ENCODE results near the gene ZFYVE9. TPM values are rescaled to one million over a fixed set of nuclear protein-coding genes. Genes with fewer than 3 reads are reported as not detected.

The ZFYVE9 gene
- total and polyA plus RNA-seq, 9 of the 15 experiments (the other 6 are each of a cell fraction or from before 2014, with no cell fraction given): 0.52 to 14.4 (median 8.9) TPM

GRCh38 chr1:52368383-52369172 is 226.7 kb downstream of the ZFYVE9 start:
- no peak overlapping the region for H2AFZ ChIP-seq (ENCODE audit: low read depth, low read length)
- no peak overlapping the region for H3K4me2 ChIP-seq (ENCODE audit: insufficient read depth, low read length)
- H3K36me3 ChIP-seq (ENCODE audit: control insufficient read depth, insufficient read depth, low read length): peaks cover 40% of the 10 kb centered on the region
- 98% methylated on average over 34 of the region's 51 CpGs for WGBS (ENCODE audit: insufficient coverage, low coverage, missing lambda C conversion rate)
- intact Hi-C loops (cut with micrococcal nuclease) (no loop called here), in situ Hi-C loops (cut with MboI) (no loop called here)
- FAIRE-seq (no peak), DNase-seq (ENCODE audit: extremely low read depth in 1 of 4, low spot score in 3 of 4) (no peak), ATAC-seq (no peak)
- H3K79me2 ChIP-seq (ENCODE audit: control insufficient read depth, insufficient read depth, low read length): peaks cover 22% of the 10 kb centered on the region
- peaks cover 21 to 34% of the 10 kb centered on the region in 2 experiments for H3K4me1 ChIP-seq (replicated peaks in 1 of 2; ENCODE audit: control insufficient read depth in 2 of 2, insufficient read depth in 2 of 2, low read length in 2 of 2)
- no peaks in the 10 kb centered on the region for H3K27me3 ChIP-seq (ENCODE audit: control insufficient read depth in 2 of 2, insufficient read depth in 2 of 2, low read length in 2 of 2)
- no peak overlapping the region for H3K4me3 ChIP-seq
- ChIA-PET POLR2A (interaction anchor here (0.6 to 1.2 kb wide), 4 partner anchors 11 to 950 kb away, joined by 3 read pairs; no protein-coding TSS in a partner anchor), CTCF (ENCODE audit: low intra/inter-chr PET ratio) (no interaction called here)
- H3K27ac ChIP-seq (ENCODE audit: extremely low read depth, low read depth, low read length): no peak overlapping the region
- H4K20me1 ChIP-seq (replicated peaks; ENCODE audit: control insufficient read depth, insufficient read depth, low read length): no peaks in the 10 kb centered on the region
- TF ChIP-seq ZBTB33 (CRISPR knock-in tag; IDR thresholded peaks at IDR 0.05) (peak; percentile 90), ZNF318 (IDR thresholded peaks at IDR 0.05; ENCODE audit: borderline replicate concordance in 1 of 2, low read depth in 1 of 2) (no peak), POLR2G (IDR thresholded peaks at IDR 0.05; ENCODE audit: low read depth, low read length) (peak; percentile 62)
- no peak overlapping the region for H3K9ac ChIP-seq (ENCODE audit: insufficient read depth in 1 of 2, low read depth in 2 of 2, low read length in 2 of 2)
- peaks cover 5% of the 10 kb centered on the region for H3K9me1 ChIP-seq (ENCODE audit: control insufficient read depth, insufficient read depth, low read length)
- no peaks in the 10 kb centered on the region for H3K9me3 ChIP-seq (replicated peaks; ENCODE audit: control insufficient read depth, insufficient read depth, low read depth, low read length)
- no TSS peak for BruUV-seq (replicated peaks)

All from K562 (cell line).